H1 (cell line): Measurements from ENCODE around the gene ITGB4.

Experiments used
- CTCF ChIP-seq, 3 experiments: IDR thresholded peaks; 1 replicate in 2 of 3; 2 replicates in 1 of 3; pipeline versions ENCODE4 v1.5.1 to v1.6.1; 2011; ENCODE audit warnings: low read length in 3 of 3, mild to moderate bottlenecking in 3 of 3, inconsistent platforms in 2 of 3, low read depth in 1 of 3, moderate library complexity in 1 of 3; ENCODE audit not compliant: insufficient read depth in 1 of 3; ENCODE audit errors: control extremely low read depth in 1 of 3
- JUN ChIP-seq: IDR thresholded peaks from 2 replicates; pipeline ENCODE4 v1.6.1; 2011; ENCODE audit warnings: low read depth, mild to moderate bottlenecking, improper control_type of control experiment, low read length
- JUND ChIP-seq: IDR thresholded peaks from 2 replicates; pipeline ENCODE4 v1.6.1; 2011; ENCODE audit warnings: mild to moderate bottlenecking, improper control_type of control experiment, low read length
- KDM1A ChIP-seq: fragments of 200-600, 300-600 bp; sonication (generic); IDR thresholded peaks from 2 replicates; pipeline ENCODE4 v1.7.1; 2016; ENCODE audit warnings: mild to moderate bottlenecking, low read length, borderline replicate concordance
- MAX ChIP-seq: IDR thresholded peaks from 2 replicates; pipeline ENCODE4 v1.6.1; 2012; ENCODE audit warnings: inconsistent platforms
- POLR2A ChIP-seq, 2 experiments: IDR thresholded peaks; 1 replicate in 1 of 2; 2 replicates in 1 of 2; pipeline ENCODE4 v1.6.1; 2011; ENCODE audit warnings: low read depth in 2 of 2, low read length in 2 of 2, mild to moderate bottlenecking in 2 of 2; ENCODE audit errors: control extremely low read depth in 1 of 2
- POLR2AphosphoS5 ChIP-seq: IDR thresholded peaks from 2 replicates; pipeline ENCODE4 v1.6.1; 2011; ENCODE audit warnings: low read depth, low read length
- TAF1 ChIP-seq: IDR thresholded peaks from 2 replicates; pipeline ENCODE4 v1.6.1; 2011; ENCODE audit warnings: mild to moderate bottlenecking, low read depth, low read length
- TCF12 ChIP-seq: IDR thresholded peaks from 2 replicates; pipeline ENCODE4 v1.6.1; 2011; ENCODE audit warnings: low read depth, mild to moderate bottlenecking, low read length

GRCh38 chr17:75777296-75777922, 56.1 kb downstream of the ITGB4 start:
- no peak for TF ChIP-seq TCF12
- no peak for TF ChIP-seq CTCF (IDR thresholded peaks at IDR 0.05; ENCODE audit: control extremely low read depth in 1 of 3, insufficient read depth in 1 of 3, low read depth in 1 of 3, low read length in 3 of 3)
- no peak for TF ChIP-seq POLR2AphosphoS5
- TF ChIP-seq POLR2A (IDR thresholded peaks at IDR 0.05; ENCODE audit: control extremely low read depth in 1 of 2, low read depth in 2 of 2, low read length in 2 of 2): no peak; a peak in 1 of 3 replicates
- no peak for TF ChIP-seq TAF1
- no peak for TF ChIP-seq JUN
- no peak for TF ChIP-seq KDM1A
- no peak for TF ChIP-seq MAX
- TF ChIP-seq JUND: no peak
